ENCODE results near the gene THRB. TPM values are rescaled to one million over a fixed set of nuclear protein-coding genes. Genes with fewer than 3 reads are reported as not detected.

The THRB gene
- 2.0 and 2.8 TPM in 2 replicates for total RNA-seq

GRCh38 chr3:24494618-24495325, at the start of gene THRB:
Gene THRB, minus strand, starts transcription at chr3:24494850.

